Measurements from ENCODE around the gene GATAD2A.

- TF ChIP-seq CTCF (IDR thresholded peaks at IDR 0.05) (no peak), POLR2AphosphoS5 (IDR thresholded peaks at IDR 0.05) (no peak)
These were observed 128.4 kb downstream of the GATAD2A start for GRCh38 chr19:19533841-19534240.

Measured in transverse colon (tissue), 4 donors.